ENCODE measurements around the gene C4orf50. TPM values are rescaled to one million over a fixed set of nuclear protein-coding genes. Genes with fewer than 3 reads are reported as not detected.

The C4orf50 gene
- under 1 TPM in 2 of 4 donors, not detected in 2; 0.21 to 0.30 TPM for total RNA-seq

- Histone ChIP-seq H3K36me3 (no peaks in the 10 kb centered on the region), H3K4me3 (no peak within 1 kb of the TSS), H3K27ac (no peak within 1 kb of the TSS), H3K27me3 (no peaks in the 10 kb centered on the region), H3K4me1 (no peaks in the 10 kb centered on the region), H3K9me3 (no peaks in the 10 kb centered on the region)
- 69 to 73% methylated on average over 8 of the region's 8 CpGs for WGBS, 2 donors
- TF ChIP-seq POLR2A (IDR thresholded peaks at IDR 0.05) (no peak), EP300 (IDR thresholded peaks at IDR 0.05) (no peak), CTCF (IDR thresholded peaks at IDR 0.05) (no peak)
- no peak for DNase-seq (ENCODE audit: low spot score in 2 of 2)
Measured at GRCh38 chr4:6018331-6018730, at the start of gene C4orf50. C4orf50 (minus strand) TSS chr4:6018431.

GRCh38 chr4:6065934-6066590 lies 47.8 kb upstream of the C4orf50 start:
- 62 to 63% methylated on average over 10 of the region's 10 CpGs for WGBS, 2 donors
- Histone ChIP-seq H3K27ac (no peak overlapping the region), H3K4me3 (no peak overlapping the region), H3K36me3 (no peaks in the 10 kb centered on the region), H3K27me3 (no peaks in the 10 kb centered on the region), H3K9me3 (peaks cover 0 to 6% (median 0%) of the 10 kb centered on the region in 4 donors), H3K4me1 (no peaks in the 10 kb centered on the region)
- no peak for TF ChIP-seq POLR2A (IDR thresholded peaks at IDR 0.05)
- no peak for TF ChIP-seq EP300 (IDR thresholded peaks at IDR 0.05)
- no peak for TF ChIP-seq CTCF (IDR thresholded peaks at IDR 0.05)
- no peak for DNase-seq (ENCODE audit: low spot score in 2 of 2)

DNA sequence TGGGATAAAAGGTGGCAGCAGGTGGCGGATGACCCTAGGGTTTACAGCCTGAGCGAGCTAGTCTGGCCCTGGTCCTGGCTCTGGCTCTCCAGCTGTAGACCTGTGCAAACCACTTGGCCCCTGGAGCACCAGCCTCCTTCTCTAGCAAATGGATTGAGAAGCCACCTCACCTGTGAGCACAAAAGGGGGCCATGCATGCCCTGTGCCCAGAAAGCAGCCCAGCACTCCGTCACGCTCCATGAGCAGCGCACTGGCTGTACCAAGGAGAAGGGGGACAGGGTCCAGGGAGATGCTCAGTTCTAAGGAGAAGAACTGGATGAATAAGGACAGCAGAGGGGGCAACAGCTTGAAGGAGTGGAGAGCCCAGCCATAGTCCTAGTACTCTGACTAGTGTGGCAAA lies 46.9 kb upstream of the C4orf50 start:
- no peak for TF ChIP-seq POLR2A (IDR thresholded peaks at IDR 0.05)
- TF ChIP-seq CTCF (IDR thresholded peaks at IDR 0.05), result no peak
- no peak for TF ChIP-seq EP300 (IDR thresholded peaks at IDR 0.05)
- Histone ChIP-seq H3K36me3 (no peaks in the 10 kb centered on the region), H3K27me3 (no peaks in the 10 kb centered on the region), H3K4me1 (no peaks in the 10 kb centered on the region), H3K27ac (no peak overlapping the region), H3K4me3 (no peak overlapping the region), H3K9me3 (peaks cover 0 to 14% (median 0%) of the 10 kb centered on the region in 4 donors)
- 85 to 95% methylated on average over 5 of the region's 5 CpGs for WGBS, 2 donors
- DNase-seq (ENCODE audit: low spot score in 2 of 2), result no peak

DNA sequence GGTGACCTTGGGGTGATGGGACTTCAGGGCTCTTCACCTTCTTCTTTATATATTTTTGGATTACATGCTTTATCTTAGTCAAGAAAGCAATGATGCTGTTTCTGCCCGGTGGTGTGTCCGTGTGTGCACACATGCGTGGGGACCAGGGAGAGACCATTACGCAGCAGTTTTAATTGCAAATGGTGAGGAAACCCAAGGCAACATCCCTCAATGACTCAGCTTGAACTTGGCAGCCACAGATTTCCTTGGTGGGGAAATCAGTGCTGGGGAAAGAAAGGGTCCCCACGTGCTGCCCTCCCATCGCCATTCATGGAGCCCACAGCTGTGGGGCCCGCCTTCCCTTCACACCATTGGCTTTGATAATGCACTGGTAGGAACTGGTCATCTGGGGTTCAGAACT lies 46.2 kb upstream of the C4orf50 start:
- Histone ChIP-seq H3K4me1 (no peaks in the 10 kb centered on the region), H3K27me3 (no peaks in the 10 kb centered on the region), H3K27ac (no peak overlapping the region), H3K4me3 (no peak overlapping the region), H3K9me3 (peaks cover 0 to 21% (median 0%) of the 10 kb centered on the region in 4 donors), H3K36me3 (no peaks in the 10 kb centered on the region)
- 80 to 88% methylated on average over 7 of the region's 7 CpGs for WGBS, 2 donors
- no peak for DNase-seq (ENCODE audit: low spot score in 2 of 2)
- no peak for TF ChIP-seq POLR2A (IDR thresholded peaks at IDR 0.05)
- no peak for TF ChIP-seq EP300 (IDR thresholded peaks at IDR 0.05)
- TF ChIP-seq CTCF (IDR thresholded peaks at IDR 0.05), result no peak

- 90 to 96% methylated on average over 10 of the region's 10 CpGs for WGBS, 2 donors
- DNase-seq (ENCODE audit: low spot score in 2 of 2), result no peak
- Histone ChIP-seq H3K4me1 (no peaks in the 10 kb centered on the region), H3K27ac (no peak overlapping the region), H3K9me3 (peaks cover 0 to 28% (median 1%) of the 10 kb centered on the region in 4 donors), H3K27me3 (no peaks in the 10 kb centered on the region), H3K36me3 (no peaks in the 10 kb centered on the region), H3K4me3 (no peak overlapping the region)
- TF ChIP-seq EP300 (IDR thresholded peaks at IDR 0.05), result no peak
- TF ChIP-seq CTCF (IDR thresholded peaks at IDR 0.05), result no peak
- TF ChIP-seq POLR2A (IDR thresholded peaks at IDR 0.05), result no peak
Measured at GRCh38 chr4:6063684-6064083, 45.5 kb upstream of the C4orf50 start.

All from tibial nerve (tissue), 4 donors.